CD8-positive, alpha-beta memory T cell (primary cell): ENCODE data around the gene RNF13. TPM values are rescaled to one million over a fixed set of nuclear protein-coding genes. Genes with fewer than 3 reads are reported as not detected.
"Not testable (repeated sequence)": the region's sequence is repeated elsewhere in the genome, so short reads cannot be mapped to it uniquely, and the experiment has no call there.

Source experiments
- CTCF ChIA-PET: fragments of 350-600 bp; sonication (Branson Sonifier 250); formaldehyde crosslinking; loops from one replicate; lab custom pipeline; 2021; ENCODE audit warnings: antibody characterized with exemption; lab: Charles Lee
- POLR2A ChIA-PET: fragments of 350-600 bp; sonication (Branson Sonifier 250); formaldehyde crosslinking; loops from one replicate; lab custom pipeline; 2021; ENCODE audit warnings: antibody characterized with exemption; lab: Charles Lee
- DNase-seq, 5 donors: peaks; one replicate each; pipeline versions ENCODE4 v3.0.0 to v3.0.0-alpha.2; 2020 to 2022; ENCODE audit warnings: mixed read lengths in 1 of 5
- H3K27ac ChIP-seq: one replicate; pipeline ENCODE4 v1.7.0; 2013; ENCODE audit warnings: low read depth, mild to moderate bottlenecking, low read length, moderate library complexity
- H3K27me3 ChIP-seq: 2 replicates; pipeline ENCODE4 v1.7.0; 2013; ENCODE audit warnings: low read length, mild to moderate bottlenecking; ENCODE audit not compliant: insufficient read depth, poor library complexity, severe bottlenecking
- H3K36me3 ChIP-seq: 2 replicates; pipeline ENCODE4 v1.7.0; 2013; ENCODE audit warnings: mild to moderate bottlenecking, low read length, moderate library complexity; ENCODE audit not compliant: insufficient read depth
- H3K4me1 ChIP-seq: 2 replicates; pipeline ENCODE4 v1.7.0; 2013; ENCODE audit warnings: mild to moderate bottlenecking, low read length, moderate library complexity; ENCODE audit not compliant: insufficient read depth
- H3K4me3 ChIP-seq: 2 replicates; pipeline ENCODE4 v1.7.0; 2013; ENCODE audit warnings: mild to moderate bottlenecking, low read length
- H3K9me3 ChIP-seq: 2 replicates; pipeline ENCODE4 v1.7.0; 2013; ENCODE audit warnings: mild to moderate bottlenecking, low read length
- H3K27ac Mint-ChIP-seq, 8 donors: one replicate each; pipeline ENCODE4 v1.8.0; 2020 to 2021; ENCODE audit warnings: mixed read lengths in 8 of 8, mild to moderate bottlenecking in 6 of 8, inconsistent platforms in 3 of 8, moderate library complexity in 3 of 8
- H3K27me3 Mint-ChIP-seq, 2 donors: one replicate each; pipeline ENCODE4 v1.8.0; 2020 to 2021; ENCODE audit warnings: mixed read lengths in 2 of 2, mild to moderate bottlenecking in 1 of 2, moderate library complexity in 1 of 2
- H3K36me3 Mint-ChIP-seq, 3 donors: one replicate each; pipeline ENCODE4 v1.8.0; 2020 to 2021; ENCODE audit warnings: mixed read lengths in 3 of 3, inconsistent platforms in 1 of 3, mild to moderate bottlenecking in 1 of 3
- H3K4me1 Mint-ChIP-seq, 3 donors: one replicate each; pipeline ENCODE4 v1.8.0; 2020 to 2021; ENCODE audit warnings: mixed read lengths in 3 of 3, inconsistent platforms in 1 of 3, mild to moderate bottlenecking in 1 of 3
- H3K4me3 Mint-ChIP-seq, 7 donors: one replicate each; pipeline ENCODE4 v1.8.0; 2020 to 2021; ENCODE audit warnings: mixed read lengths in 7 of 7, mild to moderate bottlenecking in 6 of 7, moderate library complexity in 4 of 7, inconsistent platforms in 2 of 7
- H3K9me3 Mint-ChIP-seq, 5 donors: one replicate each; pipeline ENCODE4 v1.8.0; 2020 to 2022; ENCODE audit warnings: mixed read lengths in 5 of 5, mild to moderate bottlenecking in 3 of 5, moderate library complexity in 2 of 5, inconsistent platforms in 1 of 5
- polyA plus RNA-seq: library from polyadenylated mRNA; unstranded; fragments of 300-500 nt; fragmentation: Illumina TruSeq; gene quantifications from one replicate; pipeline ENCODE4 v1.2.3, GENCODE V29; 2021
- total RNA-seq, 2 experiments: library from RNA; stranded (reverse); gene quantifications; one replicate each; pipeline ENCODE4 v1.2.3, GENCODE V29; 2021

The RNF13 gene
- total and polyA plus RNA-seq, 3 experiments from 2014 or later: 33.5 to 110 (median 33.6) TPM

GRCh38 chr3:149969940-149970715, 157.1 kb downstream of the RNF13 start:
- ChIA-PET CTCF (interaction anchor here (0.6 to 2.2 kb wide), 6 partner anchors 11 to 250 kb away, joined by 3 to 7 read pairs (median 4); no protein-coding TSS in a partner anchor), POLR2A (interaction anchor here (0.5 to 1.7 kb wide), 2 partner anchors 438 to 439 kb away, joined by 3 to 4 read pairs; partner anchors contain the start of gene TSC22D2)
- H3K36me3 Mint-ChIP-seq: peaks cover 0 to 12% (median 0%) of the 10 kb centered on the region in 3 donors
- Histone ChIP-seq H3K27ac (no peak overlapping the region), H3K4me1 (peaks cover 10% of the 10 kb centered on the region), H3K36me3 (no peaks in the 10 kb centered on the region), H3K27me3 (peaks cover 3% of the 10 kb centered on the region), H3K4me3 (peak overlapping the region; percentile 58), H3K9me3 (no peaks in the 10 kb centered on the region)
- H3K4me1 Mint-ChIP-seq: peaks cover 14 to 27% (median 23%) of the 10 kb centered on the region in 3 donors
- peak overlapping the region in 7 of 8 donors; percentile 33 to 80 (median 74) for H3K27ac Mint-ChIP-seq
- peaks cover 0 to 1% (median 0%) of the 10 kb centered on the region in 5 donors for H3K9me3 Mint-ChIP-seq
- H3K4me3 Mint-ChIP-seq: peak overlapping the region; percentile 87 to 96 (median 92)
- DNase-seq: peak; percentile 43 to 86 (median 71)
- peaks cover 15 to 24% of the 10 kb centered on the region in 2 donors for H3K27me3 Mint-ChIP-seq

DNA sequence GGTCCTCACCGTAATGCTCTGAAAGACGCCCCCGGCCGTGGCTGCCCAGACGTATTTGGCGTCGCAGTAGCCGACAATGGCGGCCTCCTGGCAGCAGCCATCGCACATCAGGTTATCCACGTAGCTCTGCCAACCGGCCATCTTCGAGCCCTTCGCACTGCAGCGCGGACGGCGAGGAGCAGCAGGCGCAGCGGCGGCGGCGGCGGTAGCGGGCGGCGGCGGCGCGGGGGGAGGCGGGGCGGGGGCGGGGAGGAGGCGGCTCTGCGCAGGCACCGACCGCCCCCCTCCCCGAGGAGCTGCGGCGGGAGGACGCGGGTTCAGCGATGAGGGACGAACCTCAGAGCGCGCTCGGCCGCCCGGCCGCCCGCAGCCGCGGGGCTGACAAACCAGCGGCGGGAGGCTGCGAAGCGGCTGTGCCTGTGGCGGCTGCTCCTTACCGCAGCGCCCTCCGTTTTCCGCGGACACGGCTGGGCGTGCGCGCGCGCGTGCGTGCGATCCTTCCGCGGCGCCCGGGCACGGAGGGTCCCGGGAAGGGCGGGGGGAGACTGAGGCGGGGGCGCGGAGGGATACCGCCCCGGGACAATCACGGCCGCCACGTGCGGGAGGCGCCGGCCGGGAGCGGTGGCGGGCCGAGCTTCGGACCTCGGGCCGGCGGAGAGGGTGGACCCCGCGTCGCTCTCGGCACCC, 157.8 kb downstream of the RNF13 start, which contains the start of gene PFN2:
TSS of gene PFN2 (minus strand) at position 180 of the 687 bp plus-strand sequence. CDS start at position 141, 39 bp downstream.
- Mint-ChIP-seq H3K36me3 (peaks cover 0 to 10% (median 0%) of the 10 kb centered on the region in 3 donors), H3K27ac (peak within 1 kb of the TSS; percentile 74 to 91 (median 86)), H3K27me3 (peaks cover 15 to 27% of the 10 kb centered on the region in 2 donors), H3K4me3 (peak within 1 kb of the TSS; percentile 92 to 97 (median 95)), H3K9me3 (peaks cover 0 to 1% (median 0%) of the 10 kb centered on the region in 5 donors), H3K4me1 (peaks cover 14 to 27% (median 23%) of the 10 kb centered on the region in 3 donors)
- H3K27me3 ChIP-seq: peaks cover 3% of the 10 kb centered on the region
- no peaks in the 10 kb centered on the region for H3K36me3 ChIP-seq
- ChIA-PET POLR2A (interaction anchor here (1.7 kb wide), 1 partner anchor 437 kb away, joined by 4 read pairs; the partner anchor contains the start of gene TSC22D2), CTCF (interaction anchor here (1.1 to 2.2 kb wide), 3 partner anchors 10 to 249 kb away, joined by 3 to 7 read pairs (median 4); no protein-coding TSS in a partner anchor)
- H3K4me3 ChIP-seq: peak within 1 kb of the TSS; percentile 58
- H3K4me1 ChIP-seq: peaks cover 10% of the 10 kb centered on the region
- DNase-seq: peak; percentile 42 to 74 (median 60)
- H3K9me3 ChIP-seq: no peaks in the 10 kb centered on the region
- no peak within 1 kb of the TSS for H3K27ac ChIP-seq

DNA sequence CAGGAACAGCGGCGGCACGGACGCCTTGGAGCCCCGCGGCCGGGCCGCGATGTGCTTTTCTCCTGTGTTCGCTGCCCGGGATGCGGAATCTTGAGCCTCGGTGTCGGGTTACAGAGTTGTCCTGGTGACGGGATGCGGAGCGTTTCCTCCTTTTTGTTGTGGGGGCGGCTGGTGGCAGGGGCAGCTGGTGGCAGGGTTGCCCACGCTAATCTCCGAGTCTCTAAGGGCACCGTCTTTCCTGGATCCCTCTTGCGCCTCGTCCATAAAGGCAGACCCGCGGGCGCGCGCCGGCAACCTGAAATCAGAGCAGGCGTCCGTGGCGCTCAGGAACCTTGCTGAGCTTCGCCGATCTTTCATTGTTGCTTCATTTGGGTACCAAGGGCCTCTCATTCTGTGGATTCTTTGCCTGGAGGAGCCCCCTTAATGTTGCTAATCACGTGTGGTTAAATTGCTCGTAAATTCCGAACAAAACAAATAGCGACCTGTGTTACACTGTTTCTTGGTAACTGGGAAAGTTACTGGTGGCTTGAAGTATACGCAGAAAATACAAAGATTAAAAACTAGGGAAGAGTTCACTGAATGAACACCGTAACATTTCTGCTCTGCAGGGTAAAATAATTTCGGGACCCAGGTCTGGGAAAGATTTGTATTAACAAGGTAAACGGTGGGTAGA, 158.5 kb downstream of the RNF13 start:
- Histone ChIP-seq H3K9me3 (no peaks in the 10 kb centered on the region), H3K27me3 (peaks cover 3% of the 10 kb centered on the region), H3K4me1 (peaks cover 10% of the 10 kb centered on the region), H3K36me3 (no peaks in the 10 kb centered on the region), H3K27ac (no peak overlapping the region), H3K4me3 (peak overlapping the region; percentile 57)
- CTCF ChIA-PET: interaction anchor here (1.1 to 2.2 kb wide), 3 partner anchors 10 to 248 kb away, joined by 3 to 7 read pairs (median 4); no protein-coding TSS in a partner anchor
- Mint-ChIP-seq H3K36me3 (peaks cover 0 to 10% (median 0%) of the 10 kb centered on the region in 3 donors), H3K9me3 (peaks cover 0 to 1% (median 0%) of the 10 kb centered on the region in 5 donors), H3K27me3 (peaks cover 15 to 34% of the 10 kb centered on the region in 2 donors), H3K4me1 (peaks cover 14 to 27% (median 23%) of the 10 kb centered on the region in 3 donors), H3K4me3 (peak overlapping the region; percentile 89 to 97 (median 95)), H3K27ac (peak overlapping the region; percentile 53 to 91 (median 86))
- DNase-seq: peak in 3 of 5 donors; percentile 6 to 44 (median 9)
- POLR2A ChIA-PET: interaction anchor here (1.7 kb wide), 1 partner anchor 437 kb away, joined by 4 read pairs; the partner anchor contains the start of gene TSC22D2

GRCh38 chr3:149975919-149976318, 162.9 kb downstream of the RNF13 start:
- Histone ChIP-seq H3K36me3 (no peaks in the 10 kb centered on the region), H3K4me1 (no peaks in the 10 kb centered on the region), H3K27ac (no peak overlapping the region), H3K9me3 (no peaks in the 10 kb centered on the region), H3K4me3 (no peak overlapping the region), H3K27me3 (peaks cover 3% of the 10 kb centered on the region)
- no peak for DNase-seq
- ChIA-PET POLR2A (no interaction called here), CTCF (interaction anchor here (1.5 kb wide), 1 partner anchor 8 kb away, joined by 3 read pairs; no protein-coding TSS in a partner anchor)
- peaks cover 0 to 1% (median 0%) of the 10 kb centered on the region in 5 donors for H3K9me3 Mint-ChIP-seq
- H3K4me3 Mint-ChIP-seq: no peak overlapping the region
- H3K27me3 Mint-ChIP-seq: peaks cover 9 to 39% of the 10 kb centered on the region in 2 donors
- H3K27ac Mint-ChIP-seq: peak overlapping the region in 1 of 8 donors; percentile 9
- peaks cover 7 to 12% (median 12%) of the 10 kb centered on the region in 3 donors for H3K4me1 Mint-ChIP-seq
- H3K36me3 Mint-ChIP-seq: peaks cover 0 to 5% (median 0%) of the 10 kb centered on the region in 3 donors

GRCh38 chr3:149977386-149977785, 164.4 kb downstream of the RNF13 start:
- Mint-ChIP-seq H3K36me3 (no peaks in the 10 kb centered on the region), H3K27ac (no peak overlapping the region), H3K27me3 (peaks cover 9 to 32% of the 10 kb centered on the region in 2 donors), H3K4me3 (no peak overlapping the region), H3K9me3 (peaks cover 0 to 1% (median 0%) of the 10 kb centered on the region in 5 donors), H3K4me1 (peaks cover 0 to 2% (median 1%) of the 10 kb centered on the region in 3 donors)
- no peaks in the 10 kb centered on the region for H3K4me1 ChIP-seq
- no peak overlapping the region for H3K4me3 ChIP-seq
- peaks cover 3% of the 10 kb centered on the region for H3K27me3 ChIP-seq
- ChIA-PET CTCF (no interaction called here), POLR2A (no interaction called here)
- no peaks in the 10 kb centered on the region for H3K9me3 ChIP-seq
- DNase-seq: no peak
- no peaks in the 10 kb centered on the region for H3K36me3 ChIP-seq
- H3K27ac ChIP-seq: no peak overlapping the region

DNA sequence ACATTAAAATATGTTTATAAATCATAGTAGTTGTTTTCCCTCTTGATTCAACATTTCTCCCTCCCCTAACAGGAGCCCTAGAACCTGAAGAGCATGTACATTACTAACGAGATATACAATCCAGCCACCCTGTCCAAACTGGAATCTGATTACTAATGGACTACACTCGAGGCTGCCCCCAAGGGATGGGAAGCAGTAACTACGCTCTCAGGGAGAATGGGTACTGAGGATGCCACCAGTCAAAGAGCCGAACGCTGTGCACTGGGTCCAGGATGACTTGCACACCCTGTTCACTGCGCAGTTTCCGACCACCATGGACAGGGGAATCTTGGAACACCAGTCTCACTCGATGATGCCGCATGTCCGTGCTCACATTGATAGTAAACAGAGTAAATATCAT, 169.0 kb downstream of the RNF13 start:
- H3K4me1 ChIP-seq, POLR2A ChIA-PET, H3K9me3 ChIP-seq, H3K4me3 Mint-ChIP-seq, H3K36me3 ChIP-seq, H3K4me3 ChIP-seq, H3K36me3 Mint-ChIP-seq, DNase-seq, H3K27ac ChIP-seq, H3K9me3 Mint-ChIP-seq, H3K27me3 ChIP-seq, H3K4me1 Mint-ChIP-seq, H3K27ac Mint-ChIP-seq: not testable (repeated sequence)
- CTCF ChIA-PET: interaction anchor here (1.2 kb wide), 1 partner anchor 11 kb away, joined by 3 read pairs; the partner anchor contains the start of gene PFN2
- peaks cover 7 to 33% of the 10 kb centered on the region in 2 donors for H3K27me3 Mint-ChIP-seq

- H3K36me3 ChIP-seq, H3K27ac ChIP-seq, H3K4me3 ChIP-seq, CTCF ChIA-PET, POLR2A ChIA-PET, H3K36me3 Mint-ChIP-seq, DNase-seq, H3K4me1 ChIP-seq, H3K4me3 Mint-ChIP-seq, H3K27me3 ChIP-seq, H3K9me3 ChIP-seq, H3K27ac Mint-ChIP-seq, H3K4me1 Mint-ChIP-seq, H3K9me3 Mint-ChIP-seq: not testable (repeated sequence)
- peaks cover 8 to 35% of the 10 kb centered on the region in 2 donors for H3K27me3 Mint-ChIP-seq
Measured at GRCh38 chr3:149983053-149983452, 170.0 kb downstream of the RNF13 start.
